Measurements from ENCODE around the gene DDN.

DDN gene

GRCh38 chr12:48982397-48983080, 16.6 kb downstream of the DDN start:
- DNase-seq (ENCODE audit: low read depth in 2 of 2), result no peak

GRCh38 chr12:48981757-48982157, 17.4 kb downstream of the DDN start:
- DNase-seq (ENCODE audit: low read depth in 2 of 2), result no peak

- DNase-seq (ENCODE audit: low read depth in 2 of 2), result peak in 1 of 2 donors; percentile 38
Measured at GRCh38 chr12:48980953-48981756, 18.0 kb downstream of the DDN start.

GRCh38 chr12:48980389-48980952, 18.7 kb downstream of the DDN start:
- DNase-seq (ENCODE audit: low read depth in 2 of 2), result peak in 1 of 2 donors; percentile 19

- DNase-seq (ENCODE audit: low read depth in 2 of 2), result peak in 1 of 2 donors; percentile 33
Measured at GRCh38 chr12:48979602-48980388, 19.4 kb downstream of the DDN start.

- no peak for DNase-seq (ENCODE audit: low read depth in 2 of 2)
Measured at GRCh38 chr12:48978741-48979601, 20.2 kb downstream of the DDN start.

GRCh38 chr12:48978291-48978740, 20.9 kb downstream of the DDN start, which contains the start of gene WNT1:
Gene WNT1 (plus strand): TSS chr12:48978322. CDS start chr12:48978651, 329 bp downstream.
- no peak for DNase-seq (ENCODE audit: low read depth in 2 of 2)

GRCh38 chr12:48977290-48978281, 21.6 kb downstream of the DDN start:
- DNase-seq (ENCODE audit: low read depth in 2 of 2), result peak; percentile 50 to 79

GRCh38 chr12:48973941-48974673, 25.1 kb downstream of the DDN start:
- DNase-seq (ENCODE audit: low read depth in 2 of 2), result peak in 1 of 2 donors; percentile 23

- DNase-seq (ENCODE audit: low read depth in 2 of 2), result no peak
Measured at GRCh38 chr12:48973531-48973930, 25.6 kb downstream of the DDN start.

- DNase-seq (ENCODE audit: low read depth in 2 of 2), result no peak
Measured at GRCh38 chr12:48972952-48973483, 26.2 kb downstream of the DDN start.

GRCh38 chr12:48972213-48972951, 26.8 kb downstream of the DDN start:
- DNase-seq (ENCODE audit: low read depth in 2 of 2), result peak in 1 of 2 donors; percentile 48

GRCh38 chr12:48970702-48971334, 28.4 kb downstream of the DDN start:
- no peak for DNase-seq (ENCODE audit: low read depth in 2 of 2)

- DNase-seq (ENCODE audit: low read depth in 2 of 2), result peak in 1 of 2 donors; percentile 65
Measured at GRCh38 chr12:48969833-48970701, 29.1 kb downstream of the DDN start.

GRCh38 chr12:48969160-48969771, 29.9 kb downstream of the DDN start:
- DNase-seq (ENCODE audit: low read depth in 2 of 2), result no peak

- no peak for DNase-seq (ENCODE audit: low read depth in 2 of 2)
Measured at GRCh38 chr12:48968467-48968866, 30.7 kb downstream of the DDN start.

Measured in stimulated activated CD8-positive, alpha-beta memory T cell treated with anti-CD3 and anti-CD28 coated beads, Interleukin-7, amount 100 ng/mL, for 4 hours (primary cell).